MCF 10A (cell line): Measurements from ENCODE around the gene GJB4. TPM values are rescaled to one million over a fixed set of nuclear protein-coding genes. Genes with fewer than 3 reads are reported as not detected.

Experiments used
- BruUV-seq: library from RNA; stranded (reverse); fragments of 400-500 nt; replicated peaks from 2 replicates; lab custom pipeline; 2021; lab: Mats Ljungman, UMichigan
- CTCF ChIA-PET: fragments of 300-600 bp; sonication (Branson Sonifier 250); formaldehyde crosslinking; extraction: SDS; loops from one replicate; lab custom pipeline; 2021; ENCODE audit warnings: antibody characterized with exemption, inconsistent platforms; lab: Yijun Ruan, JAX
- POLR2A ChIA-PET: fragments of 300-600, 350-650 bp; sonication (Branson Sonifier 250); formaldehyde crosslinking; extraction: SDS; loops from one replicate; lab custom pipeline; 2020; ENCODE audit warnings: antibody characterized with exemption, inconsistent platforms; lab: Yijun Ruan, JAX
- DNase-seq: peaks from one replicate; pipeline ENCODE4 v3.0.0-alpha.2; 2018; ENCODE audit not compliant: unreplicated experiment
- H3K27ac Mint-ChIP-seq: one replicate; pipeline ENCODE4 v1.8.0; 2022; ENCODE audit warnings: mild to moderate bottlenecking, low read depth, mixed read lengths; ENCODE audit not compliant: unreplicated experiment
- H3K27me3 Mint-ChIP-seq: one replicate; pipeline ENCODE4 v1.8.0; 2022; ENCODE audit warnings: mixed read lengths; ENCODE audit not compliant: insufficient read depth, unreplicated experiment
- H3K36me3 Mint-ChIP-seq: one replicate; pipeline ENCODE4 v1.8.0; 2022; ENCODE audit warnings: mild to moderate bottlenecking, moderate library complexity, mixed read lengths; ENCODE audit not compliant: insufficient read depth, unreplicated experiment
- H3K4me1 Mint-ChIP-seq: one replicate; pipeline ENCODE4 v1.8.0; 2022; ENCODE audit warnings: mixed read lengths; ENCODE audit not compliant: insufficient read depth, unreplicated experiment
- H3K4me3 Mint-ChIP-seq: one replicate; pipeline ENCODE4 v1.8.0; 2022; ENCODE audit warnings: mild to moderate bottlenecking, moderate library complexity, mixed read lengths; ENCODE audit not compliant: unreplicated experiment
- H3K9me3 Mint-ChIP-seq: one replicate; pipeline ENCODE4 v1.8.0; 2022; ENCODE audit warnings: mixed read lengths; ENCODE audit not compliant: unreplicated experiment
- CTCF ChIP-seq: fragments of 200-600 bp; IDR thresholded peaks from one replicate; pipeline ENCODE4 v1.8.0; 2022; ENCODE audit warnings: antibody characterized with exemption, mild to moderate bottlenecking; ENCODE audit not compliant: unreplicated experiment
- intact Hi-C: fragments of 100-400 bp; cut with micrococcal nuclease; formaldehyde crosslinking; loops from 2 replicates; pipeline ENCODE4 v1.14.1; 2022
- total RNA-seq: library from RNA; stranded (reverse); gene quantifications from 2 replicates; pipeline ENCODE4 v1.2.3, GENCODE V29; 2022

The GJB4 gene
- total RNA-seq, 1 experiment from 2014 or later: 0.28 TPM

GRCh38 chr1:34776911-34777310 lies 17.4 kb downstream of the GJB4 start:
- no peaks in the 10 kb centered on the region for H3K36me3 Mint-ChIP-seq
- no peak overlapping the region for H3K27ac Mint-ChIP-seq
- intact Hi-C loops: no loop called here
- H3K9me3 Mint-ChIP-seq: no peaks in the 10 kb centered on the region
- no peak overlapping the region for H3K4me3 Mint-ChIP-seq
- CTCF ChIA-PET: interaction anchor here (0.6 to 1.8 kb wide), 2 partner anchors 10 to 75 kb away, joined by 4 to 7 read pairs; no protein-coding TSS in a partner anchor
- no peaks in the 10 kb centered on the region for H3K27me3 Mint-ChIP-seq
- POLR2A ChIA-PET: interaction anchor here (1.0 kb wide), 1 partner anchor 83 kb away, joined by 4 read pairs; the partner anchor contains the start of gene SMIM12
- peaks cover 29% of the 10 kb centered on the region for H3K4me1 Mint-ChIP-seq
- BruUV-seq: no TSS peak
- TF ChIP-seq CTCF: no peak
- DNase-seq: no peak

GRCh38 chr1:34777519-34778321 lies 18.2 kb downstream of the GJB4 start:
- intact Hi-C loops: no loop called here
- POLR2A ChIA-PET: interaction anchor here (0.7 kb wide), 1 partner anchor 1756 kb away, joined by 3 read pairs; no protein-coding TSS in a partner anchor
- no peak for TF ChIP-seq CTCF
- Mint-ChIP-seq H3K4me1 (peaks cover 31% of the 10 kb centered on the region), H3K27ac (peak overlapping the region; percentile 79), H3K27me3 (no peaks in the 10 kb centered on the region), H3K36me3 (no peaks in the 10 kb centered on the region), H3K4me3 (no peak overlapping the region), H3K9me3 (no peaks in the 10 kb centered on the region)
- CTCF ChIA-PET: interaction anchor here (0.6 to 3.8 kb wide), 6 partner anchors 15 to 464 kb away, joined by 3 to 19 read pairs (median 4); partner anchors contain the start of gene SMIM12
- no TSS peak for BruUV-seq
- DNase-seq: no peak

GRCh38 chr1:34778381-34778780 lies 18.8 kb downstream of the GJB4 start:
- Mint-ChIP-seq H3K27me3 (no peaks in the 10 kb centered on the region), H3K4me3 (no peak overlapping the region), H3K27ac (peak overlapping the region; percentile 79), H3K36me3 (peaks cover 6% of the 10 kb centered on the region), H3K4me1 (peaks cover 38% of the 10 kb centered on the region), H3K9me3 (no peaks in the 10 kb centered on the region)
- CTCF ChIA-PET: interaction anchor here (0.6 to 3.8 kb wide), 7 partner anchors 16 to 465 kb away, joined by 3 to 19 read pairs (median 5); partner anchors contain the start of genes GJB5 and SMIM12
- POLR2A ChIA-PET: interaction anchor here (0.7 to 4.5 kb wide), 3 partner anchors 8 to 1757 kb away, joined by 3 to 23 read pairs (median 3); partner anchors contain the start of gene ZMYM1
- BruUV-seq: no TSS peak
- intact Hi-C loops: no loop called here
- no peak for DNase-seq
- TF ChIP-seq CTCF: no peak

- intact Hi-C loops: no loop called here
- ChIA-PET CTCF (interaction anchor here (1.0 to 3.8 kb wide), 5 partner anchors 16 to 88 kb away, joined by 3 to 19 read pairs (median 5); partner anchors contain the start of genes GJB5 and SMIM12), POLR2A (interaction anchor here (0.9 to 4.5 kb wide), 3 partner anchors 8 to 300 kb away, joined by 3 to 23 read pairs (median 4); partner anchors contain the start of genes TMEM35B and ZMYM1)
- no peak for TF ChIP-seq CTCF
- Mint-ChIP-seq H3K27ac (peak overlapping the region; percentile 66), H3K9me3 (no peaks in the 10 kb centered on the region), H3K4me1 (peaks cover 44% of the 10 kb centered on the region), H3K27me3 (no peaks in the 10 kb centered on the region), H3K36me3 (peaks cover 12% of the 10 kb centered on the region), H3K4me3 (no peak overlapping the region)
- DNase-seq: no peak
- no TSS peak for BruUV-seq
Observed at GRCh38 chr1:34779005-34779404, 19.5 kb downstream of the GJB4 start.
